H1 (cell line): Measurements from ENCODE around the gene IP6K3. TPM values are rescaled to one million over a fixed set of nuclear protein-coding genes. Genes with fewer than 3 reads are reported as not detected.

ENCODE experiments used
- RBBP5 ChIP-seq: IDR thresholded peaks from 2 replicates; pipeline ENCODE4 v1.7.1; 2012; ENCODE audit warnings: low read depth, mild to moderate bottlenecking, inconsistent platforms, low read length, moderate library complexity, borderline replicate concordance
- RFX5 ChIP-seq: IDR thresholded peaks from 2 replicates; pipeline ENCODE4 v1.6.1; 2011; ENCODE audit warnings: low read depth, low read length, improper control_type of control experiment, borderline replicate concordance
- polyA plus RNA-seq, 7 experiments: library from polyadenylated mRNA; depleted of rRNA in 3 of 7; stranded (reverse) in 5 of 7; unstranded in 2 of 7; fragments of >200 nt in 5 of 7; fragments of 200-250 nt in 2 of 7; gene quantifications; 1 replicate in 5 of 7; 2 replicates in 1 of 7; 4 replicates in 1 of 7; pipeline versions ENCODE4 v1.2.1 to v1.2.3, GENCODE V29; 2011 to 2013; ENCODE audit warnings: missing spikeins in 2 of 7, mixed read lengths in 2 of 7
- total RNA-seq: library from RNA; stranded (reverse); fragmentation: NEBNext Ultra II Directional; extraction: Animal tissue kit (Norgen Biotek cat#: 25700); gene quantifications from 2 replicates; pipeline ENCODE4 v1.2.1, GENCODE V29; 2021
- TF ChIP-seq, protein P1 (sequence below): IDR thresholded peaks from 2 replicates; pipeline ENCODE4 v1.6.1; 2011; ENCODE audit warnings: low read length, improper control_type of control experiment

Gene IP6K3
- total and polyA plus RNA-seq, 2 of the 8 experiments (the other 6 are each of a cell fraction or from before 2014, with no cell fraction given) = 0.22 to 0.73 TPM

DNA sequence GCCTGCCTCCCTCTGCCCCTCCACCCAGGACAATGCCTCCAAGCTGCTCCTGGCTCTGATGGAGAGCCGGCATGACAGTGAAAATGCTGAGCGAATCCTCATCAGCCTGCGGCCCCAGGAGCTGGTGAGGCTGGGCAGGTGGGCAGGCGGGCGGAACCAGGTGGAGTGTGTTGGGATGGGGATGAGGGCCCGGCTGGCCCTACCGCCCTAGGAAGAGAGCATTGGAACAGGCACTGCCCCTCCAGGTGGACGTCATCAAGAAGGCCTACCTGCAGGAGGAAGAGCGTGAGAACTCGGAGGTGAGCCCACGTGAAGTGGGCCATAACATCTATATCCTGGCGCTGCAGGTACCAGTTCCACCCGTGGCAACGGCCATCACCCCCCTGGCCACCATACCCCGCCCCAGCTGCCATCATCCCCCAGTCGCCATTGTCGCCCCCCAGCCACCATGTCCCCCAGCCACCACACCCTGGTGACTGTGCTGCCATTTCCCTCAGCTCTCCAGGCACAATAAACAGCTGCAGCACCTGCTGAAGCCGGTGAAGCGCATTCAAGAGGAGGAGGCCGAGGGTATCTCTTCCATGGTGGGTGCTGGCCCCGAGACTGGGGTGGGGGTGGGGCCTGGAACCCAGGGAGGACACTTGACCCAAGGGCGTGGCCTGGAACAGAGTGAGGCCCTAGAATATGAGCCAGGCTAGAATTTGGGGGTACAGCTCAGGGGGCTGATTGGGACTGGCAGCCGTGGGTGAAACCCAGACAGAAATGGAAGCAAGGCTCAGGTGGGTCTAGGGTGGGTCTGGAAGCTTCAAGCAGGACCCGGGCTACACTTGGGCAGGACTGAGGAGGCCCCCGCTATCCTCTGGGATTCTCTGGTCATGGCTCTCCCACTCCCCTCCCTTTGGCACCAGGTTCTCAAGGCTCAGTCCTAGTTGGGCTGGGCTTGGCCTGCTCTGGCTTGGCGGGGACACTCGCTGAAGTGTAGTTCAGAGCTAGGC is 59.4 kb downstream of the IP6K3 start (continued):
- TF ChIP-seq RBBP5 (no peak), RFX5 (no peak)
- TF ChIP-seq, protein P1, sequence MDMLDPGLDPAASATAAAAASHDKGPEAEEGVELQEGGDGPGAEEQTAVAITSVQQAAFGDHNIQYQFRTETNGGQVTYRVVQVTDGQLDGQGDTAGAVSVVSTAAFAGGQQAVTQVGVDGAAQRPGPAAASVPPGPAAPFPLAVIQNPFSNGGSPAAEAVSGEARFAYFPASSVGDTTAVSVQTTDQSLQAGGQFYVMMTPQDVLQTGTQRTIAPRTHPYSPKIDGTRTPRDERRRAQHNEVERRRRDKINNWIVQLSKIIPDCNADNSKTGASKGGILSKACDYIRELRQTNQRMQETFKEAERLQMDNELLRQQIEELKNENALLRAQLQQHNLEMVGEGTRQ = no peak
